GM23338 (cell line): ENCODE data around the gene DLG2. TPM values are rescaled to one million over a fixed set of nuclear protein-coding genes. Genes with fewer than 3 reads are reported as not detected.

Experiments used
- ATAC-seq: fragments of 200-7000 bp; cut with Tn5 transposase; 3 replicates; pipeline ENCODE4 v1.9.1; 2020
- DNase-seq: peaks from one replicate; pipeline ENCODE4 v3.0.0-alpha.2; 2015; ENCODE audit warnings: low spot score
- H2AFZ ChIP-seq: fragments of 200-600 bp; sonication (generic); 2 replicates; pipeline ENCODE4 v1.8.0; 2016; ENCODE audit warnings: antibody characterized with exemption, mild to moderate bottlenecking, moderate library complexity
- H3F3A ChIP-seq: fragments of 200-600 bp; sonication (generic); replicated peaks from 2 replicates; pipeline ENCODE4 v1.8.0; 2017; ENCODE audit warnings: antibody characterized with exemption, mixed run types, low read depth
- H3K27ac ChIP-seq: fragments of 200-600 bp; sonication (generic); 2 replicates; pipeline ENCODE4 v1.6.1; 2016; ENCODE audit warnings: low read depth
- H3K27me3 ChIP-seq: fragments of 200-600 bp; sonication (generic); 2 replicates; pipeline ENCODE4 v1.8.0; 2016; ENCODE audit warnings: mild to moderate bottlenecking, mixed run types, moderate library complexity; ENCODE audit not compliant: insufficient read depth
- H3K36me3 ChIP-seq: fragments of 200-600 bp; sonication (generic); 2 replicates; pipeline ENCODE4 v1.8.0; 2016; ENCODE audit warnings: mild to moderate bottlenecking; ENCODE audit not compliant: insufficient read depth
- H3K4me1 ChIP-seq: fragments of 200-600 bp; sonication (generic); 2 replicates; pipeline ENCODE4 v1.8.0; 2016; ENCODE audit warnings: mild to moderate bottlenecking, moderate library complexity; ENCODE audit not compliant: insufficient read depth
- H3K4me2 ChIP-seq: fragments of 200-600 bp; sonication (generic); 2 replicates; pipeline ENCODE4 v1.7.1; 2017; ENCODE audit warnings: mixed run types
- H3K4me3 ChIP-seq: fragments of 200-600 bp; sonication (generic); 2 replicates; pipeline ENCODE4 v1.6.1; 2016; ENCODE audit warnings: mixed run types
- H3K79me2 ChIP-seq: fragments of 200-600 bp; sonication (generic); replicated peaks from 2 replicates; pipeline ENCODE4 v1.8.0; 2017; ENCODE audit warnings: mild to moderate bottlenecking; ENCODE audit not compliant: insufficient read depth
- H3K9me2 ChIP-seq: fragments of 200-600 bp; sonication (generic); 2 replicates; pipeline ENCODE4 v1.8.0; 2017; ENCODE audit not compliant: insufficient read depth
- H4K20me1 ChIP-seq: fragments of 200-600 bp; sonication (generic); replicated peaks from 2 replicates; pipeline ENCODE4 v1.8.0; 2017; ENCODE audit warnings: mild to moderate bottlenecking; ENCODE audit not compliant: insufficient read depth
- H3K27ac Mint-ChIP-seq: 2 replicates; pipeline ENCODE4 v1.8.0; 2020; ENCODE audit warnings: inconsistent platforms, mild to moderate bottlenecking, moderate library complexity, mixed read lengths
- H3K27me3 Mint-ChIP-seq: 3 replicates; pipeline ENCODE4 v1.8.0; 2022; ENCODE audit warnings: low read depth, mild to moderate bottlenecking, moderate library complexity, mixed read lengths, inconsistent platforms; ENCODE audit not compliant: insufficient read depth, poor library complexity
- H3K36me3 Mint-ChIP-seq: 3 replicates; pipeline ENCODE4 v1.8.0; 2021; ENCODE audit warnings: low read depth, mild to moderate bottlenecking, inconsistent platforms, moderate library complexity, mixed read lengths
- H3K4me1 Mint-ChIP-seq: 3 replicates; pipeline ENCODE4 v1.8.0; 2020; ENCODE audit warnings: mild to moderate bottlenecking, inconsistent platforms, mixed read lengths
- H3K4me3 Mint-ChIP-seq: 3 replicates; pipeline ENCODE4 v1.8.0; 2021; ENCODE audit warnings: moderate library complexity, mild to moderate bottlenecking, inconsistent platforms, mixed read lengths
- H3K9me3 Mint-ChIP-seq: 3 replicates; pipeline ENCODE4 v1.8.0; 2020; ENCODE audit warnings: moderate library complexity, mild to moderate bottlenecking, inconsistent platforms, mixed read lengths
- CREB1 ChIP-seq: fragments of 250-450 bp; sonication (Bioruptor Pico); IDR thresholded peaks from 2 replicates; pipeline ENCODE4 v1.5.0; 2020; ENCODE audit warnings: low read depth, mild to moderate bottlenecking, moderate library complexity
- EZH2 ChIP-seq: fragments of 200-600 bp; sonication (generic); IDR thresholded peaks from one replicate; pipeline ENCODE4 v1.8.0; 2017; ENCODE audit warnings: antibody characterized with exemption, mild to moderate bottlenecking, low read depth; ENCODE audit not compliant: unreplicated experiment
- EZH2phosphoT487 ChIP-seq: fragments of 200-600 bp; sonication (generic); IDR thresholded peaks from one replicate; pipeline ENCODE4 v1.8.1; 2018; ENCODE audit warnings: antibody characterized with exemption; ENCODE audit not compliant: unreplicated experiment
- JUNB ChIP-seq: IDR thresholded peaks from one replicate; pipeline ENCODE4 v1.6.1; 2016; ENCODE audit warnings: antibody characterized with exemption; ENCODE audit not compliant: unreplicated experiment
- NANOG ChIP-seq: IDR thresholded peaks from 2 replicates; pipeline ENCODE4 v1.6.1; 2016; ENCODE audit warnings: antibody characterized with exemption, borderline replicate concordance
- POLR2AphosphoS5 ChIP-seq: IDR thresholded peaks from 2 replicates; pipeline ENCODE4 v1.6.1; 2016; ENCODE audit warnings: antibody characterized with exemption, low read depth
- STAT1 ChIP-seq: IDR thresholded peaks from one replicate; pipeline ENCODE4 v1.6.1; 2016; ENCODE audit warnings: antibody characterized with exemption; ENCODE audit not compliant: unreplicated experiment
- ZNF114 ChIP-seq: fragments of 250-450 bp; sonication (Bioruptor Pico); IDR thresholded peaks from 2 replicates; pipeline ENCODE4 v1.5.0; 2020; ENCODE audit warnings: mild to moderate bottlenecking, moderate library complexity
- ZNF331 ChIP-seq: fragments of 250-450 bp; sonication (Bioruptor Pico); IDR thresholded peaks from 2 replicates; pipeline ENCODE4 v1.5.0; 2020; ENCODE audit warnings: low read depth, mild to moderate bottlenecking, moderate library complexity
- polyA plus RNA-seq: library from polyadenylated mRNA; unstranded; fragments of >200 nt; fragmentation: Nextera tagmentation; extraction: Ambion mirVana; gene quantifications from 2 replicates; pipeline ENCODE4 v1.2.1, GENCODE V29; 2016
- total RNA-seq: library from RNA; depleted of rRNA; stranded (reverse); fragments of >200 nt; shearing (Covaris generic); gene quantifications from 2 replicates; pipeline ENCODE4 v1.2.3, GENCODE V29; 2014
- TF ChIP-seq, protein P1 (sequence below): IDR thresholded peaks from 2 replicates; pipeline ENCODE4 v1.6.1; 2016; ENCODE audit warnings: antibody characterized with exemption
- TF ChIP-seq, protein P2 (sequence below): IDR thresholded peaks from one replicate; pipeline ENCODE4 v1.6.1; 2018; ENCODE audit warnings: antibody characterized with exemption; ENCODE audit not compliant: unreplicated experiment
- TF ChIP-seq, protein P3 (sequence below), 2 experiments: fragments of 200-600 bp in 1 of 2; sonication (generic) in 1 of 2; conservative IDR thresholded peaks; 2 replicates each; pipeline versions ENCODE4 v1.5.1 to v1.6.1; 2016 to 2017; ENCODE audit warnings: antibody characterized with exemption in 2 of 2, low read depth in 2 of 2, mild to moderate bottlenecking in 2 of 2, moderate library complexity in 1 of 2
- TF ChIP-seq, protein P4 (sequence below): fragments of 250-450 bp; sonication (Bioruptor Pico); IDR thresholded peaks from 2 replicates; pipeline ENCODE4 v1.5.0; 2020; ENCODE audit warnings: mild to moderate bottlenecking, moderate library complexity

DLG2 gene
- total and polyA plus RNA-seq, 2 experiments from 2014 or later, result 19.8 to 21.5 TPM

DNA sequence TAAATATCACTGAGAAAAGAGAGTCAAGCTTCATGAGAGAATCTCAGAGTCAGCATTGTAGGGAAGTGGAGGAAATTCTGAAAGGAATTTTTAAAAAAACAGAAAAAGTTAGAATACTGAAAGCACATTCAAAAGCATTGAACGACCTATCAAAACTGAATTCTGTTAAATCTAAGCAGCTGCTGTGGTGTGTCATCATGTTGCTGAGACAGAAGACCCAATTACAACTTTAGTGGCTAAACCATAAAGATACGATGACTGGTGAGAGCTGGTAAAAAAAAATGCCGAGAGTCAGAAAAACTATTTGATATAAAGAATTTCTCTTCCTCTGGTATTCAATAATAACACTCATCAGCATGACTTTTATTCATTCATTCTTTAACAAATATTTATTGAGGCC lies 220.8 kb downstream of the DLG2 start:
- Mint-ChIP-seq H3K9me3 (peaks cover 18% of the 10 kb centered on the region; the same call in 2 of the 3 replicates), H3K36me3 (peaks cover 4% of the 10 kb centered on the region; the same call in 1 of the 3 replicates), H3K4me3 (no peak overlapping the region), H3K4me1 (no peaks in the 10 kb centered on the region), H3K27ac (no peak overlapping the region; the same call in 1 of the 2 replicates), H3K27me3 (no peaks in the 10 kb centered on the region)
- no peaks in the 10 kb centered on the region for H3K9me2 ChIP-seq
- DNase-seq (no peak), ATAC-seq (no peak)
- TF ChIP-seq EZH2phosphoT487, result no peak
- TF ChIP-seq, protein P1, sequence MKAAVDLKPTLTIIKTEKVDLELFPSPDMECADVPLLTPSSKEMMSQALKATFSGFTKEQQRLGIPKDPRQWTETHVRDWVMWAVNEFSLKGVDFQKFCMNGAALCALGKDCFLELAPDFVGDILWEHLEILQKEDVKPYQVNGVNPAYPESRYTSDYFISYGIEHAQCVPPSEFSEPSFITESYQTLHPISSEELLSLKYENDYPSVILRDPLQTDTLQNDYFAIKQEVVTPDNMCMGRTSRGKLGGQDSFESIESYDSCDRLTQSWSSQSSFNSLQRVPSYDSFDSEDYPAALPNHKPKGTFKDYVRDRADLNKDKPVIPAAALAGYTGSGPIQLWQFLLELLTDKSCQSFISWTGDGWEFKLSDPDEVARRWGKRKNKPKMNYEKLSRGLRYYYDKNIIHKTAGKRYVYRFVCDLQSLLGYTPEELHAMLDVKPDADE, result no peak
- no peak for TF ChIP-seq ZNF331 (CRISPR knock-in tag)
- no peak for TF ChIP-seq JUNB
- TF ChIP-seq, protein P2, sequence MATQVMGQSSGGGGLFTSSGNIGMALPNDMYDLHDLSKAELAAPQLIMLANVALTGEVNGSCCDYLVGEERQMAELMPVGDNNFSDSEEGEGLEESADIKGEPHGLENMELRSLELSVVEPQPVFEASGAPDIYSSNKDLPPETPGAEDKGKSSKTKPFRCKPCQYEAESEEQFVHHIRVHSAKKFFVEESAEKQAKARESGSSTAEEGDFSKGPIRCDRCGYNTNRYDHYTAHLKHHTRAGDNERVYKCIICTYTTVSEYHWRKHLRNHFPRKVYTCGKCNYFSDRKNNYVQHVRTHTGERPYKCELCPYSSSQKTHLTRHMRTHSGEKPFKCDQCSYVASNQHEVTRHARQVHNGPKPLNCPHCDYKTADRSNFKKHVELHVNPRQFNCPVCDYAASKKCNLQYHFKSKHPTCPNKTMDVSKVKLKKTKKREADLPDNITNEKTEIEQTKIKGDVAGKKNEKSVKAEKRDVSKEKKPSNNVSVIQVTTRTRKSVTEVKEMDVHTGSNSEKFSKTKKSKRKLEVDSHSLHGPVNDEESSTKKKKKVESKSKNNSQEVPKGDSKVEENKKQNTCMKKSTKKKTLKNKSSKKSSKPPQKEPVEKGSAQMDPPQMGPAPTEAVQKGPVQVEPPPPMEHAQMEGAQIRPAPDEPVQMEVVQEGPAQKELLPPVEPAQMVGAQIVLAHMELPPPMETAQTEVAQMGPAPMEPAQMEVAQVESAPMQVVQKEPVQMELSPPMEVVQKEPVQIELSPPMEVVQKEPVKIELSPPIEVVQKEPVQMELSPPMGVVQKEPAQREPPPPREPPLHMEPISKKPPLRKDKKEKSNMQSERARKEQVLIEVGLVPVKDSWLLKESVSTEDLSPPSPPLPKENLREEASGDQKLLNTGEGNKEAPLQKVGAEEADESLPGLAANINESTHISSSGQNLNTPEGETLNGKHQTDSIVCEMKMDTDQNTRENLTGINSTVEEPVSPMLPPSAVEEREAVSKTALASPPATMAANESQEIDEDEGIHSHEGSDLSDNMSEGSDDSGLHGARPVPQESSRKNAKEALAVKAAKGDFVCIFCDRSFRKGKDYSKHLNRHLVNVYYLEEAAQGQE, result no peak
- TF ChIP-seq, protein P3, sequence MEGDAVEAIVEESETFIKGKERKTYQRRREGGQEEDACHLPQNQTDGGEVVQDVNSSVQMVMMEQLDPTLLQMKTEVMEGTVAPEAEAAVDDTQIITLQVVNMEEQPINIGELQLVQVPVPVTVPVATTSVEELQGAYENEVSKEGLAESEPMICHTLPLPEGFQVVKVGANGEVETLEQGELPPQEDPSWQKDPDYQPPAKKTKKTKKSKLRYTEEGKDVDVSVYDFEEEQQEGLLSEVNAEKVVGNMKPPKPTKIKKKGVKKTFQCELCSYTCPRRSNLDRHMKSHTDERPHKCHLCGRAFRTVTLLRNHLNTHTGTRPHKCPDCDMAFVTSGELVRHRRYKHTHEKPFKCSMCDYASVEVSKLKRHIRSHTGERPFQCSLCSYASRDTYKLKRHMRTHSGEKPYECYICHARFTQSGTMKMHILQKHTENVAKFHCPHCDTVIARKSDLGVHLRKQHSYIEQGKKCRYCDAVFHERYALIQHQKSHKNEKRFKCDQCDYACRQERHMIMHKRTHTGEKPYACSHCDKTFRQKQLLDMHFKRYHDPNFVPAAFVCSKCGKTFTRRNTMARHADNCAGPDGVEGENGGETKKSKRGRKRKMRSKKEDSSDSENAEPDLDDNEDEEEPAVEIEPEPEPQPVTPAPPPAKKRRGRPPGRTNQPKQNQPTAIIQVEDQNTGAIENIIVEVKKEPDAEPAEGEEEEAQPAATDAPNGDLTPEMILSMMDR (conservative IDR thresholded peaks at IDR 0.05; ENCODE audit: low read depth in 2 of 2), result no peak
- no peak for TF ChIP-seq CREB1
- TF ChIP-seq ZNF114, result no peak
- TF ChIP-seq EZH2, result no peak
- no peak for TF ChIP-seq STAT1
- no peak for TF ChIP-seq NANOG
- TF ChIP-seq, protein P4, sequence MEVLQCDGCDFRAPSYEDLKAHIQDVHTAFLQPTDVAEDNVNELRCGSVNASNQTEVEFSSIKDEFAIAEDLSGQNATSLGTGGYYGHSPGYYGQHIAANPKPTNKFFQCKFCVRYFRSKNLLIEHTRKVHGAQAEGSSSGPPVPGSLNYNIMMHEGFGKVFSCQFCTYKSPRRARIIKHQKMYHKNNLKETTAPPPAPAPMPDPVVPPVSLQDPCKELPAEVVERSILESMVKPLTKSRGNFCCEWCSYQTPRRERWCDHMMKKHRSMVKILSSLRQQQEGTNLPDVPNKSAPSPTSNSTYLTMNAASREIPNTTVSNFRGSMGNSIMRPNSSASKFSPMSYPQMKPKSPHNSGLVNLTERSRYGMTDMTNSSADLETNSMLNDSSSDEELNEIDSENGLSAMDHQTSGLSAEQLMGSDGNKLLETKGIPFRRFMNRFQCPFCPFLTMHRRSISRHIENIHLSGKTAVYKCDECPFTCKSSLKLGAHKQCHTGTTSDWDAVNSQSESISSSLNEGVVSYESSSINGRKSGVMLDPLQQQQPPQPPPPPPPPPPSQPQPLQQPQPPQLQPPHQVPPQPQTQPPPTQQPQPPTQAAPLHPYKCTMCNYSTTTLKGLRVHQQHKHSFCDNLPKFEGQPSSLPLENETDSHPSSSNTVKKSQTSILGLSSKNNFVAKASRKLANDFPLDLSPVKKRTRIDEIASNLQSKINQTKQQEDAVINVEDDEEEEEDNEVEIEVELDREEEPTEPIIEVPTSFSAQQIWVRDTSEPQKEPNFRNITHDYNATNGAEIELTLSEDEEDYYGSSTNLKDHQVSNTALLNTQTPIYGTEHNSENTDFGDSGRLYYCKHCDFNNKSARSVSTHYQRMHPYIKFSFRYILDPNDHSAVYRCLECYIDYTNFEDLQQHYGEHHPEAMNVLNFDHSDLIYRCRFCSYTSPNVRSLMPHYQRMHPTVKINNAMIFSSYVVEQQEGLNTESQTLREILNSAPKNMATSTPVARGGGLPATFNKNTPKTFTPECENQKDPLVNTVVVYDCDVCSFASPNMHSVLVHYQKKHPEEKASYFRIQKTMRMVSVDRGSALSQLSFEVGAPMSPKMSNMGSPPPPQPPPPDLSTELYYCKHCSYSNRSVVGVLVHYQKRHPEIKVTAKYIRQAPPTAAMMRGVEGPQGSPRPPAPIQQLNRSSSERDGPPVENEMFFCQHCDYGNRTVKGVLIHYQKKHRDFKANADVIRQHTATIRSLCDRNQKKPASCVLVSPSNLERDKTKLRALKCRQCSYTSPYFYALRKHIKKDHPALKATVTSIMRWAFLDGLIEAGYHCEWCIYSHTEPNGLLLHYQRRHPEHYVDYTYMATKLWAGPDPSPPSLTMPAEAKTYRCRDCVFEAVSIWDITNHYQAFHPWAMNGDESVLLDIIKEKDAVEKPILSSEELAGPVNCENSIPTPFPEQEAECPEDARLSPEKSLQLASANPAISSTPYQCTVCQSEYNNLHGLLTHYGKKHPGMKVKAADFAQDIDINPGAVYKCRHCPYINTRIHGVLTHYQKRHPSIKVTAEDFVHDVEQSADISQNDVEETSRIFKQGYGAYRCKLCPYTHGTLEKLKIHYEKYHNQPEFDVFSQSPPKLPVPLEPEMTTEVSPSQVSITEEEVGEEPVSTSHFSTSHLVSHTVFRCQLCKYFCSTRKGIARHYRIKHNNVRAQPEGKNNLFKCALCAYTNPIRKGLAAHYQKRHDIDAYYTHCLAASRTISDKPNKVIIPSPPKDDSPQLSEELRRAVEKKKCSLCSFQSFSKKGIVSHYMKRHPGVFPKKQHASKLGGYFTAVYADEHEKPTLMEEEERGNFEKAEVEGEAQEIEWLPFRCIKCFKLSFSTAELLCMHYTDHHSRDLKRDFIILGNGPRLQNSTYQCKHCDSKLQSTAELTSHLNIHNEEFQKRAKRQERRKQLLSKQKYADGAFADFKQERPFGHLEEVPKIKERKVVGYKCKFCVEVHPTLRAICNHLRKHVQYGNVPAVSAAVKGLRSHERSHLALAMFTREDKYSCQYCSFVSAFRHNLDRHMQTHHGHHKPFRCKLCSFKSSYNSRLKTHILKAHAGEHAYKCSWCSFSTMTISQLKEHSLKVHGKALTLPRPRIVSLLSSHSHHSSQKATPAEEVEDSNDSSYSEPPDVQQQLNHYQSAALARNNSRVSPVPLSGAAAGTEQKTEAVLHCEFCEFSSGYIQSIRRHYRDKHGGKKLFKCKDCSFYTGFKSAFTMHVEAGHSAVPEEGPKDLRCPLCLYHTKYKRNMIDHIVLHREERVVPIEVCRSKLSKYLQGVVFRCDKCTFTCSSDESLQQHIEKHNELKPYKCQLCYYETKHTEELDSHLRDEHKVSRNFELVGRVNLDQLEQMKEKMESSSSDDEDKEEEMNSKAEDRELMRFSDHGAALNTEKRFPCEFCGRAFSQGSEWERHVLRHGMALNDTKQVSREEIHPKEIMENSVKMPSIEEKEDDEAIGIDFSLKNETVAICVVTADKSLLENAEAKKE, result no peak
- TF ChIP-seq POLR2AphosphoS5, result no peak
- H3K36me3 ChIP-seq, result no peaks in the 10 kb centered on the region
- no peaks in the 10 kb centered on the region for H3K4me1 ChIP-seq
- H3K27me3 ChIP-seq, result no peaks in the 10 kb centered on the region
- H3K4me2 ChIP-seq, result no peak overlapping the region
- H2AFZ ChIP-seq, result no peak overlapping the region
- H3K27ac ChIP-seq, result no peak overlapping the region
- H4K20me1 ChIP-seq, result no peaks in the 10 kb centered on the region
- H3K4me3 ChIP-seq, result no peak overlapping the region
- no peaks in the 10 kb centered on the region for H3F3A ChIP-seq
- H3K79me2 ChIP-seq, result no peaks in the 10 kb centered on the region
